Midbrain (tissue), 1 donor: ENCODE results near the gene CLDN18.

Source experiments
- DNase-seq: peaks from one replicate; lab custom pipeline; 2025; lab: John Stamatoyannopoulos, UW

Gene CLDN18

DNA sequence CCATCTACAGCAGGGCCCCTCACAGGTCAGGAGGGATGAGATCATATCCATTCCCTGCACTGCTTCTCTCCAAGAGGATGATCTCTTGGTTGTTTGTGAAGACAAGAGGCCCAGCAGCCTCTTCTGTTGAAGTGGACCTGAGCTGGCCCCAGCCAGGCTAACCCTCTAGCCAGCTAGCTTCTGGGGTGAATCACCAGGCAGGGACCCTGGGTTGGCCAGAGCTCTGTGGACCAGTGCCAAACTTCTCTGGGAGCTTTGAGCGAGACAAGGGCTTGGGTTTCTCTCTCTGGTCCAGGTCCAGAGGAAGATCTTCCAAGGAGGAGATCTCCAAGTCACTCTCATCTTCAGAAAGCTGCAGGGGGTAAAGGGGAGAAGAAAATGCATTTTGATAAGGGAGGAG lies 52.7 kb downstream of the CLDN18 start:
- DNase-seq = no peak

DNA sequence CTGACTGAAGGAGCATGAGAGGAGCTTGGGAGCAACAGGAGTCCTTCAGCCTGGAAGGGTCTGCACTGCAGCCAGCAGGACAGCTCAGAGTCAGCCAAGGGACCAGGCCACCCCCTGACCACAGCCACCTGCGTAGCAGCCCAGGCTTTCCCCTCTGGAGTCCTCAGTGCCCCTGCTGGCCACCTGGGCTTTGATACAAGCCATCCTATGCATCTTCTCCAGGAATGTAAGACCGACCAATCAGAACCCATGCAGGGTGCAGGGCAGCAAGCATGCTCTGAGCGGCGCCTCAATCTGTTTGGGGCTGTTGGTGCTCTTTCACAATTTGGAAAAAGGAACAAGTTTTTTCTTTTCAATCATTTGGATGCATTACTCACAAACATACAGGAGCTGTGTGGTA lies 53.5 kb downstream of the CLDN18 start:
- no peak for DNase-seq

DNA sequence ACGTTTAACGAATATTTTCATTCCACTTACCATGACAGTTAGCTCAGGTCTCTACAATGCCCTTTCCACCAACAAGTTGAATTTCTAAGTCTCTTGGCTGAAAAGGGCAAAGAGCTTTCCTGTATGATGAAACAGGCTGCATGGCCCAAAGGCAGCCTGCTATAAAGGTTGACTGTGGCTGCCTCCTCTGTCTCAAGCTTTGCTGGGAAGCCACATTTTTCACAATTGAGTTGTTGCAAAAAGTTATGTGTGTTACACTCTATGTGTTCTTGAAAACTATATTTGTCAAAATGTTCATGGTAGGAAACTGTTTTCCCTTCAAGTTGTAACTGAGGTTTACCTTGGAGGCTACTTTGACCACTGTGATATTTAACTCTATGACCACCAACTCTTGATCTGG lies 56.0 kb downstream of the CLDN18 start:
- DNase-seq = no peak

DNA sequence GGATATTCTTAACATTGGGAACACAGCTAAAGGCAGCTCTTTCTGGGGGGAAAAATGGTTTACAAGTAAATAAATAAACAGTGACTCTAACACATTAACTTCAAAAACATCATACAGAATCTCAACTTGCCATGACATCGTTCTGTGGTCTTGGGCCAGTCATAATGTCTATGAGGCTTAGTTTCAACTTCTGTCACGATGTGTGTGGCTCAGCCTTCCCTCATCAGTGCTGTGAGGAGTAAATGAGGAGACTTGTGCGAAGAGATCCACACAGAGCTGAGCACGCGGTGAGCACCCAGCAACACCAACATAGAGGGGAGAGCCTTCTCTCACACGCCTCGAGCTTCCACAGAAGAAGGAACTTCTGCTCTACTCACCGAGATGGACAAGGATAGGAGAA lies 56.4 kb downstream of the CLDN18 start:
- DNase-seq = no peak

DNA sequence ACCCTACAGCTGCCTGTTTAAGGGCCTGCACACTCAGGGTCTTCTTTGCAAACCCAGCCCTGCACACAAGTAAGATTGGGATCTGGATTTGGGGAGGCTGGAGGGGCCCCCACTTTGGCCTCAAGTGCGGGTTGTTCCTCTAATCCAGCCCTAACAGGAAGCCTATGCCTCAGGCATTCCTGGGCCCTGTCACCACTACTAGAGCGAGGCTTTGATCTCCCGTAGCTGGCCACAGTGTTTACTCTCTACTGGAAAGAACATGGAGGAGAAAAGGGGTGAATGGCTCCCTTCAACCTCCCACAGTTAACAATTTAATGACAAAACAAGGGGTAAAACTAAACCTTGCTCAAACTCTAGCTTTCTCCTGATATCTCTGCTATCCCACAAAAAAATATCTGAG lies 57.0 kb downstream of the CLDN18 start:
- no peak for DNase-seq

DNA sequence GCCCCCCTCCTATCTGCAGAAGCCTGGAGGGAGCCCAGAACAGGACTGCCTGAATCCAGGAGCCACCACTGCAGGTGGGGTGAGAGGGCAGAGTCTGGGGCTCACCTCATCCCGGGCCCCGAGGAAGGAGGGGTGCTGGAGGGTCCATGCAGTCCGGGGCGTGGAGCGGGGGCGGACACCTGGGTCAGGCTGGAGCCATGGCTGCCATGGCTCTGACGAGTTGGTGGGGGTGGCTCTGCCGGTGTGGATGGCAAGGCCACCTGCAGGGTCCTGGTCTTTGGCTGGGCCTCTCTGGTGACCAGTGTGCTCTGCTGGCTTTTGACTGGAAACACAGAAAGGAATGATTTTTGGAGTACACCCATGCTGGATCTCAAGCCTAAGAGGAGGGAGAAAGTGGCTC lies 58.1 kb downstream of the CLDN18 start:
- DNase-seq = no peak

DNA sequence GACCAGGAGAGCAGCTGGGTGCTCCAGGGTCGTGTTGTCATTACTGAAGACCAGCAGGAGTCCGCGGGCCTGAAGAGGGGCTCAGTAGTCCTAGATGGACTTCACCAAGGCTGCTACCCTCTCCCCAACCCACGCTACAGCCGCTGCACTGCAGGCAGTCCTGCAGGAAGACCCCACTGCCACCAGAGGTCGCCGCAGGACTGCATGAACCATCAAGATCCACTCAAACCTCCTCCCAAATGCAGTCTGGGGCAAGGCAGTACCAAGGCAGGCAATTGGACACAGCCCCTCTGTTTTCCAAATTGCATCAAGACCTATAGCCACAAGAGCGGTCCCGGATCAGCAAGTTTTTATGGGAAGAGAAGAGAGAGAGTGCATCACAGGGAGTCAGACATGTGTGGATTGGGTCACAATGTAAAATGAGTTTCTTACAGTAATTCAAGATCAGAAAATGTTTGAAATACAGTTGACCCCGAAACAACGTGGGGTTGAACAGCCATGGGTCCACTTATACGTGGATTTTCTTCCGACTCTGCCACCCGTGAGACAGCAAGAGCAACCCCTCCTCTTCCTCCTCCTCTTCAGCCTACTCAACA lies 58.7 kb downstream of the CLDN18 start:
- peak; percentile 68 for DNase-seq

DNA sequence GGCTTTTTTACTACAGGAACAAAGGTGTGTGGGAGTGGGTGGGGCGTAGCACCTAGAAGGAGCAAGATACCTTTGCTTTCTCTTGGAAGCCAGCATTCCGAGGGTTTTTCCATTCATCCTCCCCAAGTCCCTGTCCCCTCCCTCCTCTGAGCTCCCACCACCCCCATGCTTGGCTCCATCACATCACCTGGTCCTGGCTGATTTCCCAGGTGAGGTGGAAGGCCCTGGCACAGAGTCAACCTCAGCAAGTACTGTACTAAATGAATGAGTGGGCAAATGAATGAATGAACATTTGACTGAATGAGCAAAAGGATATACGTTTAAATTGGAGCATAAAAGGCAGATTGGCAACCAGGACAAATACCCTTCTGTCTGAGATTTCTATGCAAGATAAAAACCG lies 60.0 kb downstream of the CLDN18 start:
- no peak for DNase-seq

DNA sequence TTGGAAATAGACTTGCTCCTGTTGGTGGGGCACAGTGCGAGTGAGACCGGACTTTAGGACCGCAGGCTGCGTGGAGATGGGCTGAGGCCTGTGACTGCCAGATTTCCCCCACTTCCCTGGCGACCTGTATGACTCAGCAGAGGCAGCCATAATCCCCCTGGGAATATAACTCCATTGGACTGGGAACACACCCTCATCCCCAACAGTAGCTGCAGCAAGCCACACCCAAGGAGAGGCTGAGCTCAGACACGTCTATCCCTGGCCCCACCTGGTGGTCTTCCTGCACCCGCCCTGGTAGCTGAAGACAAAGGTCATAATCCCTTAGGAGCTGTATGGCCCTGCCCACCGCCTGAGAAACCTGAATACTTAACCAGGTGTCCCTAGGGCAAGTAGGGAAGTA lies 62.8 kb downstream of the CLDN18 start:
- no peak for DNase-seq

DNA sequence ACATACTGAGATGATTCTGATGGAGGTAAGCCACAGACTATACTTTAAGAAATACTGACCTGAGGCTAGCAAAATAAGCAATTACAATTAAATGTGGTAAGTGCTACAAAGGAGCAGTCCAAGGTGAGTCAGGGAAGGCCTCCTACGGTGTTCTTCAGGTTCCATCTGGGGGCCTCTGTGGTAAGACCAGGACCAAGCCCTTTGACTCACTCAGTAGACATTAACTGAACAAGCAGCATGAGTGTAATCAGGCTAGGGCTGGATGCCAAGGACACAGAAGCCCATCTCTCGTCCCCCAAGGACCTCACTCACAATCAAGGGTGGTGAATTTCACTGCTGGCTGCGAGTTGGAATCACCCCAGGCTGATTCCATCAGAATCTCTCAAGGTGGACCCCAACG lies 68.1 kb downstream of the CLDN18 start:
- no peak for DNase-seq

DNA sequence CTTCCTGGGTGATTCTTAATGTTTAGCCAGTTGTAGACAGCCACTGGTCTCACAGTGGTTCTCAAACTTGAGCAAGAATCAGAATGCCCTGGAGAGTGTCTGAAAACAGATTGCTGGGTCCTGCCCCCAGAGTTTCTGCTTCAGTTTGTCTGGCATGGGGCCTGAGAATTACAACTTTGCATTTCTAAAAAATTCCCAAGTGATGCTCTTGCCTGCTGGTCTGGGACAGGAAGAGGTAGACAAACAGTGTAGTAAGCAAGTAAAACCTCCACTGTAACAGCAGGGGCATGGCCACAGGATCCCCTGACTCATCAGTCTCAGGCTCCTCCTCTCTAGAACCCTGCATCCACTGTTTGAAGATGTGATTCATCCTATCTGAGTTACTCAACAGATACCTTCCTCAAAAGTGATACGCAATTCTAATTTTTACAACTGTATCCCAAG lies 69.0 kb downstream of the CLDN18 start:
- no peak for DNase-seq

DNA sequence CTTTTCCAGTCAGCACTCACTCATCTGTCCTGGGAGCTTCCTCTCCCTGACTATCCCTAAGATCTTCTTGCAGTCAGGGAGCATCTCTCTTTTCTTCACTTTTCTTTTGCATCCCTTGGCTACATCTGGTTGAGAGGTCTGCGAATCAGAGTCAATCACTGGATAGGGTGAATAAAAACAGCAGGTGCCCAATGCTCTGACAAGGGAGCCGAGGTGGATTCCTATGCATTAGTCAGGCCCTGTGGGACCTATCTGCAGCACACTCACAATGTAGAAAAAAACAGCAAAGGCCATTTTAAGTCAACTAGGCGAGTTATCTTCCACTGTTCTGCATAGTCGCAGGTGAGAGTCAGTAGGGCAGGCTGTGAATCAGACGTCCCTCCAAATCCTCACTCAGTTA lies 69.9 kb downstream of the CLDN18 start:
- DNase-seq = no peak

DNA sequence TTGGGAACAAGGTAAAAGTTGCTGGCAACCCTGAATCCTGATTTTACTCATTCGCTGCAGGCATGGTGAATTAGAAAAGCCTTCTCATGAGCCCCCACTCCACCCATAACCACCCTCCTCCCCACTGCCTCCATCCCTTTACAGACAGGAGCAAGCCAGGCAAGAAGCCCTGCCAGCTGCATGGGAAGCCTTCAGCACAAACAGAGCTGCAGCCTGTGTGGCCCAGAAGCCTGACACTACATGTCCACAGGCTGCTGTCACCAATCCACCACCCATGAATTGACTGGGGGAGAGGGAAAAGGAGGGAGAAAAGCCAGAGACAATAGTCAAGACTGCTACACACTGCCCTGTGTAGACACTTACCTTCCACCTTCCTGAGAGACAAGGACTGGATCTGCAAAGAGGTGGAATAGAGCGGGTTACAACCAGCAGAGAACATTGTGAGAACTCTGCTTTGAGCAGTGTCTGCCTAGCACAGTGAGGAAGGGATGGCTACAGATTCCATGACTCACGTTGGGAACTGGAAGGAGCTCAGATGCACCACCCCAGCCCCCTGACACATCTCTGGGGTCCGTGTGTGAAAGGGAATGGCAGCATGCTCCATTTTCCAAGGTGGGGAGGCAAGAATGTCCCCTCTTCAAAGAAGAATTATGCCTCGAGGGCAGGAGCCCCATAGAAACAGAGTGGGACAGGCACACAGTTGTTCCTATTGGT lies 71.6 kb downstream of the CLDN18 start:
- no peak for DNase-seq

DNA sequence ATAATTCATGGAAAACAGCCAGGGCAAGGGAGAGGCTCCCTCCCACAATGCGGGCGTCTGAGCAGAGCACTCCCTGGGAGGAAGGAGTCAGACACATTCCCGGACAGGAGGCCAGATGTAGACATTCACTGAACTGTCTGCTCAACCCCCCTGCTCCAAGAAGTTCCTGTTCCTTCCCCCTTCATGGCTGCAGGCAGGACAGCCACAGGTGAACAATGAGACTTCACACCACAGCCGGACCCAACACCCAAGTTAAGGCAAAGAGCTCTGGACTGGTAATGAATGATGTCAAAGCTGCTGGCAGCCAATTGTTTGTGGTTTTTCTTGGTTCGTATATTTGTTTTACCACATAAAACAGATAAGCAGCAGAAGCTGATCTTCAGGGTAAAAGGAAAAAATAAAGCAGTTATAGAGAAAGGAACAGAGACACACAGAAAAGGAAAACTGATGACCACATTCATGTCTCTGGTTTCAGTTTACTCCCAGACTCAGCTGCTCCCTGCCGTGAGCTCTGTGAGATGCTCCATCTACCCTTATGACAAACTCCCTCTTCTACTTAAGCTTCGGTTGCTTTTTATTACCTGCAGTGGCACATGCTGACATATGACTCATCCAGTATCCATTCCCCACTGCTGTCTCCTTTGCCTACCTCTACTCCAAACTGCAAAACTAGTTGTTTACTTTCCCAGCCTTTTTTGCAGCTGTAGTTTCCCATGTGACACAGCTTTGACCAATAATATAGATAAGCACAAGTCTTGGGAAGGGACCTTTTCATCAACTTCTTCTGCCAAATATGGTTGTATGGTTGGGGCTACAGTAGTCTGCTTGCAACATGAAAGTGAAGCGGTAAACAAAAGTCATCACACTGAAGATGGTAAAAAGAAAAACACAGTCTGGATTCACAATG lies 72.4 kb downstream of the CLDN18 start:
- no peak for DNase-seq

DNA sequence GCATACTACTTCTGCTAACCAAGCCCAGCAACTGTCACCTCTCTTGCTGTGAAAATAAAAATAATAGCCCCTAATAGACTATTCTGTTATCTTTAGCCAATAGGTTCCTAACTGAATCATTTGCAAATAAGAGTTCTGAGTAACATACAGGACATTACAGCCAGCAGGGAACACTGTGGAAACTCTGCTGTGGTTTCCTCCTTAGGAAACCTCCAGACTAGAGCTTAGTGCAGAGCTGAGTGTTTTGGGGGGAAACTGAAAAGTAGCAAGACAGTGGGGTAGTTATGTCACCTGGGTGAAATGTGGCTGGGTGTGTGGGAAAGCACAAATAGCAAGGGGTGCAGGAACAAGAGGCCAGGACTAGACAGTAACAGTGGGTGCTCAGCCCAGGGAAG lies 73.0 kb downstream of the CLDN18 start:
- DNase-seq = no peak
